GM12874 (cell line): Measurements from ENCODE around the gene THRAP3.

ENCODE experiments used
- CTCF ChIP-seq: IDR thresholded peaks from 2 replicates; pipeline ENCODE4 v1.5.1; 2011; ENCODE audit warnings: low read depth, mild to moderate bottlenecking, control low read depth, low read length, moderate library complexity; ENCODE audit not compliant: insufficient read depth

Gene THRAP3

GRCh38 chr1:36322786-36323635, 98.8 kb downstream of the THRAP3 start:
- TF ChIP-seq CTCF, result no peak

- TF ChIP-seq CTCF, result no peak
Measured at GRCh38 chr1:36323636-36324352, 99.6 kb downstream of the THRAP3 start, which contains the start of gene EVA1B. EVA1B (minus strand) TSS chr1:36323645; CDS start chr1:36323037, 608 bp downstream.

- TF ChIP-seq CTCF, result no peak
Measured at GRCh38 chr1:36324353-36324703, 100.1 kb downstream of the THRAP3 start.

DNA sequence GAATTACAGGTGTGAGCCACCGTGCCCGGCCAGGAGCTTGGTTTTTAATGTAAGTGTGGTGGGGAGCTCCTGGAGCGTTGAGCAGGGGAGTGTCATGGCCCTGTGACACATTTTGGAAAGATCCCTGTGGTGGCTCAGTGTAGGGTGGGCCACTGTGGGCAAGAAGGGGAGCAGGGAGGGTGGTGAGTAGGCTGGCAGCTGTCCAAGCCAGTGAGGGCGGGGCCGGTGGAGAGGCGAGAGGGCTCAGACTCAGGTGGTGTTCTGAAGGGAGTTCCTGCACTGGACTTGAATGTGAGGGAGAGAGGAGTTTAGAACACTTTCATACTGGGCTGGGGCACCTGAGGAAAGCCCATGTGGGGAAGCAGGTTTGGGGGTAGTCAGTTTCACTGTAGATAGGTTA, 102.3 kb downstream of the THRAP3 start:
- TF ChIP-seq CTCF, result no peak

GRCh38 chr1:36327421-36328087, 103.3 kb downstream of the THRAP3 start:
- no peak for TF ChIP-seq CTCF

- no peak for TF ChIP-seq CTCF
Measured at GRCh38 chr1:36328088-36328480, 103.8 kb downstream of the THRAP3 start.

GRCh38 chr1:36328713-36329112, 104.5 kb downstream of the THRAP3 start:
- TF ChIP-seq CTCF, result no peak
